Mesothelial cell of epicardium (in vitro differentiated cells): ENCODE data around the gene THRA. TPM values are rescaled to one million over a fixed set of nuclear protein-coding genes. Genes with fewer than 3 reads are reported as not detected.

Source experiments
- DNase-seq, 2 experiments: peaks; one replicate each; pipeline ENCODE4 v3.0.0; 2021; ENCODE audit warnings: low spot score in 2 of 2; ENCODE audit not compliant: unreplicated experiment in 2 of 2
- H3K27ac Mint-ChIP-seq: 2 replicates; pipeline ENCODE4 v1.8.0; 2021; ENCODE audit warnings: mixed read lengths
- H3K27me3 Mint-ChIP-seq: 2 replicates; pipeline ENCODE4 v1.8.0; 2021; ENCODE audit warnings: low read depth, mixed read lengths
- H3K36me3 Mint-ChIP-seq: 2 replicates; pipeline ENCODE4 v1.8.0; 2021; ENCODE audit warnings: mixed read lengths
- H3K4me1 Mint-ChIP-seq: 2 replicates; pipeline ENCODE4 v1.8.0; 2021; ENCODE audit warnings: mixed read lengths
- H3K4me3 Mint-ChIP-seq: 2 replicates; pipeline ENCODE4 v1.8.0; 2021; ENCODE audit warnings: mild to moderate bottlenecking, moderate library complexity, mixed read lengths
- H3K9me3 Mint-ChIP-seq: 2 replicates; pipeline ENCODE4 v1.8.0; 2021; ENCODE audit warnings: mixed read lengths
- total RNA-seq: library from RNA; stranded (reverse); gene quantifications from 3 replicates; pipeline ENCODE4 v1.2.1, GENCODE V29; 2021
- TF ChIP-seq, protein P1 (sequence below): fragments of 200-600 bp; sonication (generic); IDR thresholded peaks from one replicate; pipeline ENCODE4 v1.5.0; 2021; ENCODE audit warnings: antibody characterized with exemption; ENCODE audit not compliant: unreplicated experiment

Gene THRA
- total RNA-seq, 1 donor from 2014 or later, result 42.4 TPM

DNA sequence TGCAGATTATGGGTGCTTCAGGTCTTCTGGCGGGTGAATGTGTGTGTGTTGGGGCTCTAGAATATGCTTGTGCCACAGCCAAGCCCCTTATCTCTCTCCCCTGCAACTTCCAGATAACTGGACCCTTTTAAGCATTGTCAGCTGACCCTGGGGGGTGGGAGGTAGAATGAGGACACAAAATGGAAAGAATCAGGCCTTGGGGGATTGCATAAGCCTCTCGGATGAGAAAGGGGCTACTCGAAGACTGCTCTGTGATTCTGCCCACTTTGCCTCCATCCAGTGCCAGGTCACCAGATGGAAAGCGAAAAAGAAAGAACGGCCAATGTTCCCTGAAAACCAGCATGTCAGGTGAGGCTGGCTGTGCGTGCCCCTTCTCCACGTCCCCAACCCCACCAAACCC, 13.8 kb downstream of the THRA start:
- Mint-ChIP-seq H3K4me3 (no peak overlapping the region), H3K27me3 (no peaks in the 10 kb centered on the region), H3K9me3 (no peaks in the 10 kb centered on the region), H3K4me1 (peaks cover 33% of the 10 kb centered on the region), H3K27ac (no peak overlapping the region), H3K36me3 (peaks cover 8% of the 10 kb centered on the region)
- no peak for DNase-seq
- TF ChIP-seq, protein P1, sequence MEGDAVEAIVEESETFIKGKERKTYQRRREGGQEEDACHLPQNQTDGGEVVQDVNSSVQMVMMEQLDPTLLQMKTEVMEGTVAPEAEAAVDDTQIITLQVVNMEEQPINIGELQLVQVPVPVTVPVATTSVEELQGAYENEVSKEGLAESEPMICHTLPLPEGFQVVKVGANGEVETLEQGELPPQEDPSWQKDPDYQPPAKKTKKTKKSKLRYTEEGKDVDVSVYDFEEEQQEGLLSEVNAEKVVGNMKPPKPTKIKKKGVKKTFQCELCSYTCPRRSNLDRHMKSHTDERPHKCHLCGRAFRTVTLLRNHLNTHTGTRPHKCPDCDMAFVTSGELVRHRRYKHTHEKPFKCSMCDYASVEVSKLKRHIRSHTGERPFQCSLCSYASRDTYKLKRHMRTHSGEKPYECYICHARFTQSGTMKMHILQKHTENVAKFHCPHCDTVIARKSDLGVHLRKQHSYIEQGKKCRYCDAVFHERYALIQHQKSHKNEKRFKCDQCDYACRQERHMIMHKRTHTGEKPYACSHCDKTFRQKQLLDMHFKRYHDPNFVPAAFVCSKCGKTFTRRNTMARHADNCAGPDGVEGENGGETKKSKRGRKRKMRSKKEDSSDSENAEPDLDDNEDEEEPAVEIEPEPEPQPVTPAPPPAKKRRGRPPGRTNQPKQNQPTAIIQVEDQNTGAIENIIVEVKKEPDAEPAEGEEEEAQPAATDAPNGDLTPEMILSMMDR, result no peak

DNA sequence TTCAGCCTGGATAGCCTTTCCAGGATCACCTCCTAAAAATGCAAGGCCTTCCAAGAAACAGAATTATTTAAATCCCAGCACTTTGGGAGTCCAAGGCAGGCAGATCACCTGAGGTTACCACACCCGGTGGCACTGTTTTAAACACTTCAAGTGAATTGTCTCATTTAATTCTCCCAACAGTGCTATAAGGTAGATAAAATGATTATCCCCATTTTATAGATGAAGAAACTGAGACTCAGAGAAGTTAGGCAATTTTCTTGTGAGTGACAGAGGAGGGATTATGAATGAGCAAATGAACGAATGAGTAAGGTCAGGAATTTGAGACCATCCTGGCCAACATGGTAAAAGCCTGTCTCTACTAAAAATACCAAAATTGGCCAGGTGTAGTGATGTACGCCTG, 16.8 kb downstream of the THRA start:
- no peaks in the 10 kb centered on the region for H3K27me3 Mint-ChIP-seq

DNA sequence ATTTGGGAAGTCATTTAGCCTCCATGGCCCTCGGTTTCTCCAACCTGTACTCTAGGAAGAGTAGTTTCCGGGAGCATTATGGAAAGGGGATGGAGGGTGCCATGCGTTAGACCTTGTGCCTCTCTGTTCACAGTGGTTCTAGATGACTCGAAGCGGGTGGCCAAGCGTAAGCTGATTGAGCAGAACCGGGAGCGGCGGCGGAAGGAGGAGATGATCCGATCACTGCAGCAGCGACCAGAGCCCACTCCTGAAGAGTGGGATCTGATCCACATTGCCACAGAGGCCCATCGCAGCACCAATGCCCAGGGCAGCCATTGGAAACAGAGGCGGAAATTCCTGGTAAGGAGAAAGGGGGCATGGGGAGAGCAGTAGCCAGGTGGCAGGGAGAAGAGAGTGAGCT, 21.7 kb downstream of the THRA start:
- Mint-ChIP-seq H3K4me1 (peaks cover 5% of the 10 kb centered on the region), H3K36me3 (peaks cover 22% of the 10 kb centered on the region), H3K27ac (no peak overlapping the region), H3K4me3 (no peak overlapping the region), H3K9me3 (no peaks in the 10 kb centered on the region), H3K27me3 (no peaks in the 10 kb centered on the region)
- no peak for DNase-seq
- TF ChIP-seq, protein P1, result no peak

More for the DNA sequence above, 16.8 kb downstream of the THRA start:
- no peak overlapping the region for H3K27ac Mint-ChIP-seq
- no peak for DNase-seq
- no peak overlapping the region for H3K4me3 Mint-ChIP-seq
- TF ChIP-seq, protein P1, result no peak
- peaks cover 12% of the 10 kb centered on the region for H3K4me1 Mint-ChIP-seq
- no peaks in the 10 kb centered on the region for H3K9me3 Mint-ChIP-seq
- peaks cover 10% of the 10 kb centered on the region for H3K36me3 Mint-ChIP-seq

DNA sequence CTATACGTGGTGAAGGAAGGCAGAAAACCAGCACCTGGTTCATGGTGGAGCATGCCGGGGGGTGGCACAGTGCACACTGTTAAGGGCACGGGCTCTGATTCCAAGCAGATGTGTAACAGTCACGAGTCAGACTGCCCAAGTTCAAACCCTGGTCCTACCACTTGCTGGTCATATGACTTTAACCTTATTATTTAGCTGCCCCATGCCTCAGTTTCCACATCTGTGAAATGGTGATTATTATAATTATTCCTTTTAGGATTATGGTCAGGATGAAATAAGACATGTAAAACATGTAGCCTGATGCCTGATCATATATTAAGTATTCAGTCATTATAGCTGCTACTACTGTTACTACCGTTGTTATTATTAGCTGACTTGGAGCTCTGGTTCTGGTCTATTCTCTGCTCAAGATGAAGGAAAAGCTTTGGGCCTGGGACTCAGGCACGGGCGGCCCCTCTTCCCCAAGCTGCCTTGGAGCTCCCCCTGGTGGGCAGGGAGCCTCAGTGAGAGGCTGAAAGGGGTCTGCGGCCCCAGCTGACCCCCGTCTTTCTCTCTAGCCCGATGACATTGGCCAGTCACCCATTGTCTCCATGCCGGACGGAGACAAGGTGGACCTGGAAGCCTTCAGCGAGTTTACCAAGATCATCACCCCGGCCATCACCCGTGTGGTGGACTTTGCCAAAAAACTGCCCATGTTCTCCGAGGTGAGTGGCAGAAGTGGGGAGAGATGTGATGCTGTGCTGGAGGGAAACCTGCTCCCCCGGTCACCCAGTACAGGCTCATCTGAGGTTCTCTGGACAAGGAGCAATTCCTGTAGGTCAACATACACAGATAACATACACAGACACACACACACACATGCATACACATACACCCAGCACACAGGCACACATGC, 23.6 kb downstream of the THRA start:
- Mint-ChIP-seq H3K27ac (no peak overlapping the region), H3K27me3 (no peaks in the 10 kb centered on the region), H3K4me3 (no peak overlapping the region), H3K4me1 (peaks cover 17% of the 10 kb centered on the region), H3K36me3 (peaks cover 22% of the 10 kb centered on the region), H3K9me3 (no peaks in the 10 kb centered on the region)
- TF ChIP-seq, protein P1, result peak; percentile 44
- DNase-seq, result no peak

DNA sequence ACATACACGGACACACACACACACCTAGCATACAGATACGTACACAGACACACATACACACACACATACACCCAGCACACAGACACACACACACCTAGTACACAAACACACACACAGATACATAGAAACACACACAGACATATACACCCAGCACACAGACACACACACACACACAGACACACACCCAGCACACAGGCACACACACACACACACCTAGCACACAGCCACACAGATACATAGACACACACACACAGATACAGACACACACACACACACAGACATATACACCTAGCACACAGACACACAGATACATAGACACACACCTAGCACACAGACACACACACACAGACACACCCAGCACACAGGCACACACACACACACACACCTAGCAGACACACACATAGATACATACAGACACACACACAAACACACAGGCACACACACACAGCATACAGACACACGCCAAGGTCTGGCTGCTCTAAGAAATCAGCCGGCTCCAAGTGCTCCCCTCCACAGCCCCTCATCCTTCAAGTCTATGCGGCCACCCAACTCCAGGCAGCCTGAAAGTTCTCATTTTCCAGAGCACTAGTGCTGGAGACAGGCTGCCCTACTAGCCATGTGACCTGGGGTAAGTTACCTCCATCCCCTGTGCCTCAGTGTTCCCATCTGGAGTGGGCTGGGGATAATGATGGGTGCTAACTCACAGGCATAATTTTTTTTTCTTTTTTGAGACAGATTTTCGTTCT, 24.5 kb downstream of the THRA start:
- H3K36me3 Mint-ChIP-seq, result peaks cover 22% of the 10 kb centered on the region
- H3K4me1 Mint-ChIP-seq, result peaks cover 21% of the 10 kb centered on the region
- no peak overlapping the region for H3K27ac Mint-ChIP-seq
- no peak overlapping the region for H3K4me3 Mint-ChIP-seq
- no peaks in the 10 kb centered on the region for H3K27me3 Mint-ChIP-seq
- no peak for DNase-seq
- TF ChIP-seq, protein P1, result no peak
- H3K9me3 Mint-ChIP-seq, result no peaks in the 10 kb centered on the region
